Measurements from ENCODE around the gene SUGCT. TPM values are rescaled to one million over a fixed set of nuclear protein-coding genes. Genes with fewer than 3 reads are reported as not detected.

The SUGCT gene
- total and polyA plus RNA-seq, 9 of the 15 experiments (the other 6 are each of a cell fraction or from before 2014, with no cell fraction given) = 0.58 to 2.5 (median 1.4) TPM

DNA sequence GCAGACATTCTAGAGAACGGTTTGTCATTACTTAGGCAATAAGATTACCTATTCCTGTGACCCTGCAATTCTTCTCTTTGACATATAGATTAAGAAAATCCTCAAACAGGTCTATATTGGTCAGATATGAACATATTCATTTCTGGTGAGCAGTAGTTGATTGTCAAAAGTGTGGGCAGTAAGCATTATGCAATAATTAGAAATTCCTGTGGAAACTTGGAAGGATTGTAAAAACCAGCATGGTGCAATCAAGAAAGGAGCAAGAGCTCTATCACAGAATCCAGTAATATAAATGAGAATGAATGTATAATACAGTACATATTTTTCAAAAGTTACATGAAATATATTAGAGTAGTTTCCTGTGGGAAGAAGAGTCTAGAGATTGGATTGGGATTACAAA is 406.5 kb downstream of the SUGCT start:
- no peaks in the 10 kb centered on the region for H4K20me1 ChIP-seq (replicated peaks; ENCODE audit: control insufficient read depth, insufficient read depth, low read length)
- ChIA-PET CTCF (ENCODE audit: low intra/inter-chr PET ratio) (no interaction called here), POLR2A (no interaction called here)
- H3K27ac ChIP-seq (ENCODE audit: extremely low read depth, low read depth, low read length) = no peak overlapping the region
- no peaks in the 10 kb centered on the region for H3K9me1 ChIP-seq (ENCODE audit: control insufficient read depth, insufficient read depth, low read length)
- DNase-seq (ENCODE audit: extremely low read depth in 1 of 4, low spot score in 3 of 4) (no peak), ATAC-seq (no peak), FAIRE-seq (no peak)
- no peak overlapping the region for H2AFZ ChIP-seq (ENCODE audit: low read depth, low read length)
- H3K9ac ChIP-seq (ENCODE audit: insufficient read depth in 1 of 2, low read depth in 2 of 2, low read length in 2 of 2) = no peak overlapping the region
- no peaks in the 10 kb centered on the region for H3K36me3 ChIP-seq (ENCODE audit: control insufficient read depth, insufficient read depth, low read length)
- no peak overlapping the region for H3K4me2 ChIP-seq (ENCODE audit: insufficient read depth, low read length)
- TF ChIP-seq ZNF436 (CRISPR knock-in tag; IDR thresholded peaks at IDR 0.05) (no peak), ELF2 (CRISPR knock-in tag; IDR thresholded peaks at IDR 0.05) (no peak), TRIM24 (IDR thresholded peaks at IDR 0.05) (no peak), CEBPG (CRISPR knock-in tag; IDR thresholded peaks at IDR 0.05) (no peak), CEBPG (tag; conservative IDR thresholded peaks at IDR 0.05 in 1 of 2, IDR thresholded peaks at IDR 0.05 in 1 of 2) (peak; percentile 40 to 59; a peak in 3 of 4 replicates), GTF2A2 (tag; IDR thresholded peaks at IDR 0.05) (no peak), CTBP1 (IDR thresholded peaks at IDR 0.05; ENCODE audit: borderline replicate concordance) (no peak), ZNF41 (CRISPR knock-in tag; conservative IDR thresholded peaks at IDR 0.05) (no peak), SNRNP70 (optimal IDR thresholded peaks at IDR 0.05; ENCODE audit: low read depth, low read length) (no peak), ZNF764 (CRISPR knock-in tag; IDR thresholded peaks at IDR 0.05; ENCODE audit: low read depth) (no peak), BCLAF1 (IDR thresholded peaks at IDR 0.05; ENCODE audit: borderline replicate concordance in 1 of 2, control insufficient read depth in 1 of 2, low read depth in 2 of 2, low read length in 1 of 2) (no peak), CEBPB (tag; IDR thresholded peaks at IDR 0.05) (peak; percentile 42; the same call in 1 of the 2 replicates)
- TF ChIP-seq, protein P1, sequence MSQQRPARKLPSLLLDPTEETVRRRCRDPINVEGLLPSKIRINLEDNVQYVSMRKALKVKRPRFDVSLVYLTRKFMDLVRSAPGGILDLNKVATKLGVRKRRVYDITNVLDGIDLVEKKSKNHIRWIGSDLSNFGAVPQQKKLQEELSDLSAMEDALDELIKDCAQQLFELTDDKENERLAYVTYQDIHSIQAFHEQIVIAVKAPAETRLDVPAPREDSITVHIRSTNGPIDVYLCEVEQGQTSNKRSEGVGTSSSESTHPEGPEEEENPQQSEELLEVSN (IDR thresholded peaks at IDR 0.05; ENCODE audit: borderline replicate concordance in 1 of 2, extremely low read depth in 1 of 2, insufficient read depth in 1 of 2, insufficient read length in 1 of 2, low read depth in 1 of 2, low read length in 1 of 2, poor library complexity in 1 of 2, severe bottlenecking in 1 of 2) = no peak
- BruUV-seq (replicated peaks) = no TSS peak
- no peaks in the 10 kb centered on the region for H3K79me2 ChIP-seq (ENCODE audit: control insufficient read depth, insufficient read depth, low read length)
- intact Hi-C loops (cut with micrococcal nuclease) (no loop called here), in situ Hi-C loops (cut with MboI) (no loop called here)
- H3K4me1 ChIP-seq (replicated peaks in 1 of 2; ENCODE audit: control insufficient read depth in 2 of 2, insufficient read depth in 2 of 2, low read length in 2 of 2) = no peaks in the 10 kb centered on the region
- H3K9me3 ChIP-seq (replicated peaks; ENCODE audit: control insufficient read depth, insufficient read depth, low read depth, low read length) = no peaks in the 10 kb centered on the region
- 14% methylated on average over 1 of the region's 1 CpG for WGBS (ENCODE audit: insufficient coverage, low coverage, missing lambda C conversion rate)
- no peak overlapping the region for H3K4me3 ChIP-seq
- H3K27me3 ChIP-seq (ENCODE audit: control insufficient read depth in 2 of 2, insufficient read depth in 2 of 2, low read length in 2 of 2) = no peaks in the 10 kb centered on the region

All from K562 (cell line).